ENCODE data around the gene FCRL6.

GRCh38 chr1:159857889-159858288 is 55.7 kb downstream of the FCRL6 start:
- no peak for TF ChIP-seq CTCF (IDR thresholded peaks at IDR 0.05)
- TF ChIP-seq POLR2A (IDR thresholded peaks at IDR 0.05), result no peak
